Measurements from ENCODE around the gene FYN.

GRCh38 chr6:111771629-111772028 is 101.6 kb downstream of the FYN start:
- TF ChIP-seq, protein P1, sequence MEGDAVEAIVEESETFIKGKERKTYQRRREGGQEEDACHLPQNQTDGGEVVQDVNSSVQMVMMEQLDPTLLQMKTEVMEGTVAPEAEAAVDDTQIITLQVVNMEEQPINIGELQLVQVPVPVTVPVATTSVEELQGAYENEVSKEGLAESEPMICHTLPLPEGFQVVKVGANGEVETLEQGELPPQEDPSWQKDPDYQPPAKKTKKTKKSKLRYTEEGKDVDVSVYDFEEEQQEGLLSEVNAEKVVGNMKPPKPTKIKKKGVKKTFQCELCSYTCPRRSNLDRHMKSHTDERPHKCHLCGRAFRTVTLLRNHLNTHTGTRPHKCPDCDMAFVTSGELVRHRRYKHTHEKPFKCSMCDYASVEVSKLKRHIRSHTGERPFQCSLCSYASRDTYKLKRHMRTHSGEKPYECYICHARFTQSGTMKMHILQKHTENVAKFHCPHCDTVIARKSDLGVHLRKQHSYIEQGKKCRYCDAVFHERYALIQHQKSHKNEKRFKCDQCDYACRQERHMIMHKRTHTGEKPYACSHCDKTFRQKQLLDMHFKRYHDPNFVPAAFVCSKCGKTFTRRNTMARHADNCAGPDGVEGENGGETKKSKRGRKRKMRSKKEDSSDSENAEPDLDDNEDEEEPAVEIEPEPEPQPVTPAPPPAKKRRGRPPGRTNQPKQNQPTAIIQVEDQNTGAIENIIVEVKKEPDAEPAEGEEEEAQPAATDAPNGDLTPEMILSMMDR (conservative IDR thresholded peaks at IDR 0.05): no peak
- TF ChIP-seq ZFX (IDR thresholded peaks at IDR 0.05): no peak

All from C4-2B (cell line).